ENCODE data around the gene HYAL2. TPM values are rescaled to one million over a fixed set of nuclear protein-coding genes. Genes with fewer than 3 reads are reported as not detected.

HYAL2 gene
- polyA plus RNA-seq, 1 experiment = 46.6 TPM

- no peaks in the 10 kb centered on the region for H3K27me3 ChIP-seq (ENCODE audit: control insufficient read depth, insufficient read depth, low read length)
- no peaks in the 10 kb centered on the region; the same call in 1 of the 2 replicates for H3K9me3 ChIP-seq (ENCODE audit: control insufficient read depth, insufficient read depth, low read length)
- no peak for TF ChIP-seq CTCF (IDR thresholded peaks at IDR 0.05; ENCODE audit: low read depth, low read length)
- peak within 1 kb of the TSS; percentile 87 for H3K4me3 ChIP-seq (ENCODE audit: low read depth, low read length)
- ChIA-PET CTCF (interaction anchor here (0.7 to 0.8 kb wide), 2 partner anchors 19 to 771 kb away, joined by 3 to 4 read pairs; no protein-coding TSS in a partner anchor), POLR2A (interaction anchor here (0.6 to 2.2 kb wide), 5 partner anchors 8 to 44 kb away, joined by 4 to 22 read pairs (median 7); partner anchors contain the start of genes CYB561D2, IFRD2 and NPRL2)
- peak; percentile 82 for DNase-seq (ENCODE audit: low read depth, low spot score)
- peak within 1 kb of the TSS; percentile 73 for H3K27ac ChIP-seq (ENCODE audit: low read depth, low read length)
Observed at GRCh38 chr3:50327943-50328691, 5.6 kb upstream of the HYAL2 start, which contains the start of gene TUSC2. TSS of gene TUSC2 (minus strand) at chr3:50328223. CDS start at chr3:50328099, 124 bp downstream.

- ChIA-PET CTCF (no interaction called here), POLR2A (interaction anchor here (0.6 to 2.2 kb wide), 3 partner anchors 9 to 43 kb away, joined by 5 to 22 read pairs (median 7); partner anchors contain the start of genes CYB561D2 and NPRL2)
- Histone ChIP-seq H3K4me3 (ENCODE audit: low read depth, low read length) (peak overlapping the region; percentile 87), H3K9me3 (ENCODE audit: control insufficient read depth, insufficient read depth, low read length) (no peaks in the 10 kb centered on the region; the same call in 1 of the 2 replicates), H3K27me3 (ENCODE audit: control insufficient read depth, insufficient read depth, low read length) (no peaks in the 10 kb centered on the region), H3K27ac (ENCODE audit: low read depth, low read length) (no peak overlapping the region)
- DNase-seq (ENCODE audit: low read depth, low spot score) = no peak
- TF ChIP-seq CTCF (IDR thresholded peaks at IDR 0.05; ENCODE audit: low read depth, low read length) = no peak
Observed at GRCh38 chr3:50327129-50327528, 4.6 kb upstream of the HYAL2 start.

- no peak for DNase-seq (ENCODE audit: low read depth, low spot score)
- Histone ChIP-seq H3K27ac (ENCODE audit: low read depth, low read length) (no peak overlapping the region), H3K27me3 (ENCODE audit: control insufficient read depth, insufficient read depth, low read length) (no peaks in the 10 kb centered on the region), H3K9me3 (ENCODE audit: control insufficient read depth, insufficient read depth, low read length) (no peaks in the 10 kb centered on the region; the same call in 1 of the 2 replicates), H3K4me3 (ENCODE audit: low read depth, low read length) (no peak overlapping the region)
- CTCF ChIA-PET = interaction anchor here (0.8 kb wide), 1 partner anchor 70 kb away, joined by 3 read pairs; no protein-coding TSS in a partner anchor
- POLR2A ChIA-PET = no interaction called here
- no peak for TF ChIP-seq CTCF (IDR thresholded peaks at IDR 0.05; ENCODE audit: low read depth, low read length)
Observed at GRCh38 chr3:50326182-50326541, 3.6 kb upstream of the HYAL2 start.

GRCh38 chr3:50325497-50326181 lies 3.1 kb upstream of the HYAL2 start:
- DNase-seq (ENCODE audit: low read depth, low spot score) = no peak
- CTCF ChIA-PET = interaction anchor here (0.6 to 1.9 kb wide), 6 partner anchors 20 to 624 kb away, joined by 3 to 15 read pairs (median 8); partner anchors contain the start of genes HYAL3 and NAA80
- Histone ChIP-seq H3K27ac (ENCODE audit: low read depth, low read length) (no peak overlapping the region), H3K9me3 (ENCODE audit: control insufficient read depth, insufficient read depth, low read length) (no peaks in the 10 kb centered on the region; the same call in 1 of the 2 replicates), H3K4me3 (ENCODE audit: low read depth, low read length) (no peak overlapping the region), H3K27me3 (ENCODE audit: control insufficient read depth, insufficient read depth, low read length) (no peaks in the 10 kb centered on the region)
- POLR2A ChIA-PET = no interaction called here
- TF ChIP-seq CTCF (IDR thresholded peaks at IDR 0.05; ENCODE audit: low read depth, low read length) = no peak
